HCT116 (cell line): ENCODE data around the gene URB1. TPM values are rescaled to one million over a fixed set of nuclear protein-coding genes. Genes with fewer than 3 reads are reported as not detected.

ENCODE experiments used
- ATAC-seq: fragments of 200-7000 bp; cut with Tn5 transposase; 2 replicates; pipeline ENCODE4 v1.9.1; 2020; ENCODE audit warnings: mild to moderate bottlenecking, moderate library complexity
- BruUV-seq: library from RNA; stranded (reverse); fragments of 400-500 nt; replicated peaks from 2 replicates; lab custom pipeline; 2021; lab: Mats Ljungman, UMichigan
- CTCF ChIA-PET: fragments of 300-600 bp; sonication (Branson Sonifier 250); formaldehyde crosslinking; loops from one replicate; lab custom pipeline; 2021; ENCODE audit warnings: antibody characterized with exemption; lab: Charles Lee
- POLR2A ChIA-PET: fragments of 300-600, 350-600 bp; sonication (Branson Sonifier 250); formaldehyde crosslinking; loops from one replicate; lab custom pipeline; 2021; ENCODE audit warnings: antibody characterized with exemption; lab: Charles Lee
- RAD21 ChIA-PET, 2 experiments: fragments of 300-600 bp; sonication (Branson Sonifier 250); formaldehyde crosslinking; loops; one replicate each; lab custom pipeline; 2023; ENCODE audit warnings: low total read pairs in 2 of 2; ENCODE audit not compliant: uncharacterized antibody in 2 of 2, unreplicated experiment in 2 of 2, low non-redundant PET in 1 of 2; lab: Charles Lee
- DNase-seq: peaks from one replicate; pipeline ENCODE4 v3.0.0-alpha.2; 2010; ENCODE audit warnings: low read depth, low spot score
- H2AFZ ChIP-seq: fragments of 200-600 bp; shearing (Covaris generic), sonication (generic); 2 replicates; pipeline ENCODE4 v1.6.1; 2017; ENCODE audit warnings: low read depth, mixed run types, mixed read lengths, antibody characterized with exemption, low read length; ENCODE audit not compliant: poor library complexity, severe bottlenecking
- H3K27ac ChIP-seq: 2 replicates; pipeline ENCODE4 v1.5.1; 2012; ENCODE audit warnings: low read depth, low read length
- H3K27me3 ChIP-seq: fragments of 200-600 bp; sonication (generic); 2 replicates; pipeline ENCODE4 v1.6.1; 2016; ENCODE audit warnings: mixed run types, low read length, mixed read lengths; ENCODE audit not compliant: insufficient read depth
- H3K36me3 ChIP-seq, 2 experiments: fragments of 200-500 bp in 1 of 2; fragments of 200-600 bp in 1 of 2; sonication (Bioruptor generic) in 1 of 2; sonication (generic) in 1 of 2; 2 replicates each; pipeline versions ENCODE4 v1.5.1 to v1.6.1; 2014 to 2016; ENCODE audit warnings: low read length in 2 of 2, inconsistent platforms in 1 of 2, mixed read lengths in 1 of 2, mixed run types in 1 of 2; ENCODE audit not compliant: insufficient read depth in 2 of 2, control insufficient read depth in 1 of 2
- H3K4me1 ChIP-seq, 2 experiments: fragments of 200-600 bp in 1 of 2; sonication (generic) in 1 of 2; 2 replicates each; pipeline versions ENCODE4 v1.5.1 to v1.6.1; 2012 to 2017; ENCODE audit warnings: low read length in 2 of 2, inconsistent platforms in 1 of 2, mild to moderate bottlenecking in 1 of 2, mixed read lengths in 1 of 2, mixed run types in 1 of 2, moderate library complexity in 1 of 2; ENCODE audit not compliant: insufficient read depth in 2 of 2, control insufficient read depth in 1 of 2
- H3K4me2 ChIP-seq: fragments of 200-600 bp; sonication (generic); 2 replicates; pipeline ENCODE4 v1.6.1; 2017; ENCODE audit warnings: mixed run types, low read length, mixed read lengths
- H3K4me3 ChIP-seq, 2 experiments: fragments of 200-600 bp in 1 of 2; sonication (generic) in 1 of 2; replicated peaks in 1 of 2; 2 replicates each; pipeline ENCODE4 v1.5.1; 2011 to 2016; ENCODE audit warnings: low read length in 2 of 2, control low read depth in 1 of 2, low read depth in 1 of 2, mild to moderate bottlenecking in 1 of 2, mixed read lengths in 1 of 2, mixed run types in 1 of 2
- H3K79me2 ChIP-seq: fragments of 200-600 bp; sonication (generic); 2 replicates; pipeline ENCODE4 v1.6.1; 2017; ENCODE audit warnings: mild to moderate bottlenecking, mixed run types, low read length, moderate library complexity, mixed read lengths; ENCODE audit not compliant: insufficient read depth
- H3K9ac ChIP-seq: fragments of 200-600 bp; sonication (generic); 2 replicates; pipeline ENCODE4 v1.6.1; 2016; ENCODE audit warnings: low read length, mixed read lengths
- H3K9me2 ChIP-seq: fragments of 200-600 bp; sonication (generic), shearing (Covaris generic); 2 replicates; pipeline ENCODE4 v1.6.1; 2017; ENCODE audit warnings: mixed run types, mild to moderate bottlenecking, moderate library complexity; ENCODE audit not compliant: insufficient read depth
- H3K9me3 ChIP-seq, 2 experiments: fragments of 200-500 bp in 1 of 2; fragments of 200-600 bp in 1 of 2; sonication (Bioruptor generic) in 1 of 2; sonication (generic) in 1 of 2; 2 replicates each; pipeline ENCODE4 v1.6.1; 2014 to 2017; ENCODE audit warnings: low read length in 2 of 2, mixed read lengths in 2 of 2, inconsistent platforms in 1 of 2, low read depth in 1 of 2, mild to moderate bottlenecking in 1 of 2, mixed run types in 1 of 2, moderate library complexity in 1 of 2; ENCODE audit not compliant: control insufficient read depth in 1 of 2, insufficient read depth in 1 of 2
- H4K20me1 ChIP-seq: fragments of 200-600 bp; sonication (generic), shearing (Covaris generic); 2 replicates; pipeline ENCODE4 v1.6.1; 2017; ENCODE audit warnings: mixed run types, mild to moderate bottlenecking, moderate library complexity; ENCODE audit not compliant: insufficient read depth
- CEBPB ChIP-seq: IDR thresholded peaks from 2 replicates; pipeline ENCODE4 v1.6.1; 2012; ENCODE audit warnings: low read depth
- EGR1 ChIP-seq: IDR thresholded peaks from 2 replicates; pipeline ENCODE4 v1.6.1; 2012; ENCODE audit warnings: low read depth
- ELF1 ChIP-seq: IDR thresholded peaks from 2 replicates; pipeline ENCODE4 v1.6.1; 2012; ENCODE audit warnings: low read depth, borderline replicate concordance
- EZH2phosphoT487 ChIP-seq: fragments of 200-600 bp; IDR thresholded peaks from 2 replicates; pipeline ENCODE4 v1.6.1; 2018; ENCODE audit warnings: antibody characterized with exemption, borderline replicate concordance
- FOSL1 ChIP-seq: IDR thresholded peaks from 2 replicates; pipeline ENCODE4 v1.6.1; 2012; ENCODE audit warnings: low read depth
- MAX ChIP-seq: IDR thresholded peaks from 2 replicates; pipeline ENCODE4 v1.6.1; 2012
- POLR2AphosphoS5 ChIP-seq: IDR thresholded peaks from 2 replicates; pipeline ENCODE4 v1.6.1; 2011; ENCODE audit warnings: mild to moderate bottlenecking, low read depth, low read length, moderate library complexity
- SP1 ChIP-seq: IDR thresholded peaks from 2 replicates; pipeline ENCODE4 v1.6.1; 2012; ENCODE audit warnings: low read depth
- ZBTB33 ChIP-seq: IDR thresholded peaks from 2 replicates; pipeline ENCODE4 v1.6.1; 2011; ENCODE audit warnings: mild to moderate bottlenecking, low read length, moderate library complexity; ENCODE audit not compliant: insufficient replicate concordance; ENCODE audit errors: extremely low read depth
- ZFX ChIP-seq: fragments of 450-650 bp; IDR thresholded peaks from 2 replicates; pipeline ENCODE4 v1.6.1; 2017
- ZNF274 ChIP-seq: fragments of 200-500 bp; sonication (Bioruptor generic); IDR thresholded peaks from 2 replicates; pipeline ENCODE4 v1.6.1; 2014; ENCODE audit warnings: mild to moderate bottlenecking, low read depth, low read length, inconsistent platforms
- intact Hi-C: fragments of 100-400 bp; cut with micrococcal nuclease; formaldehyde crosslinking; loops from 2 replicates; pipeline ENCODE4 v1.10.0; 2022
- total RNA-seq: library from RNA; stranded (reverse); gene quantifications from one replicate; pipeline ENCODE4 v1.2.1, GENCODE V29; 2021; ENCODE audit not compliant: unreplicated experiment

Gene URB1
- total RNA-seq, 1 experiment from 2014 or later = 28.3 TPM

GRCh38 chr21:32304998-32305397 lies 87.8 kb downstream of the URB1 start:
- H3K27me3 ChIP-seq = no peaks in the 10 kb centered on the region
- RAD21 ChIA-PET = no interaction called here
- no peak overlapping the region for H3K27ac ChIP-seq
- H3K36me3 ChIP-seq = peaks cover 3 to 18% of the 10 kb centered on the region in 2 experiments; a peak in 1 of 4 replicates
- no peak overlapping the region for H3K4me2 ChIP-seq
- TF ChIP-seq EGR1 = no peak
- no peak for TF ChIP-seq EZH2phosphoT487
- no peak for TF ChIP-seq SP1
- TF ChIP-seq ELF1 = no peak
- no peak for TF ChIP-seq MAX
- no peak for TF ChIP-seq ZFX
- TF ChIP-seq CEBPB = no peak
- no peak for TF ChIP-seq ZNF274
- no peak for TF ChIP-seq FOSL1
- TF ChIP-seq POLR2AphosphoS5 = no peak
- TF ChIP-seq ZBTB33 = no peak
- TF ChIP-seq, all 23 proteins: peak for 0
- ATAC-seq (no peak), DNase-seq (no peak)
- H2AFZ ChIP-seq = no peak overlapping the region
- H3K4me1 ChIP-seq = no peaks in the 10 kb centered on the region
- intact Hi-C loops = no loop called here
- BruUV-seq = no TSS peak
- H4K20me1 ChIP-seq = peaks cover 5% of the 10 kb centered on the region; the same call in 1 of the 2 replicates
- no peaks in the 10 kb centered on the region for H3K9me2 ChIP-seq
- CTCF ChIA-PET = no interaction called here
- H3K4me3 ChIP-seq = no peak overlapping the region
- no peaks in the 10 kb centered on the region for H3K9me3 ChIP-seq
- POLR2A ChIA-PET = no interaction called here
- no peaks in the 10 kb centered on the region for H3K79me2 ChIP-seq
- no peak overlapping the region for H3K9ac ChIP-seq
